Activated CD8-positive, alpha-beta memory T cell treated with anti-CD3 and anti-CD28 coated beads for 24 hours (primary cell): ENCODE measurements around the gene SETD3.

Experiments used
- DNase-seq: peaks from one replicate; pipeline ENCODE4 v3.0.0-alpha.2; 2020

Gene SETD3

GRCh38 chr14:99451234-99451633, 29.4 kb downstream of the SETD3 start:
- no peak for DNase-seq

GRCh38 chr14:99450266-99450665, 30.4 kb downstream of the SETD3 start:
- no peak for DNase-seq

- DNase-seq = no peak
Observed at GRCh38 chr14:99447739-99448138, 32.9 kb downstream of the SETD3 start.

GRCh38 chr14:99445931-99446330, 34.7 kb downstream of the SETD3 start:
- DNase-seq = no peak

- DNase-seq = no peak
Observed at GRCh38 chr14:99441918-99442317, 38.7 kb downstream of the SETD3 start.

- DNase-seq = no peak
Observed at GRCh38 chr14:99441157-99441870, 39.3 kb downstream of the SETD3 start.

GRCh38 chr14:99440278-99440677, 40.4 kb downstream of the SETD3 start:
- DNase-seq = no peak

GRCh38 chr14:99437706-99438105, 43.0 kb downstream of the SETD3 start:
- DNase-seq = no peak

GRCh38 chr14:99436247-99437180, 44.1 kb downstream of the SETD3 start:
- DNase-seq = no peak

- DNase-seq = no peak
Observed at GRCh38 chr14:99435327-99435726, 45.3 kb downstream of the SETD3 start.

GRCh38 chr14:99432485-99432884, 48.2 kb downstream of the SETD3 start:
- DNase-seq = no peak

- no peak for DNase-seq
Observed at GRCh38 chr14:99431986-99432385, 48.7 kb downstream of the SETD3 start.

- no peak for DNase-seq
Observed at GRCh38 chr14:99430491-99430890, 50.2 kb downstream of the SETD3 start.

GRCh38 chr14:99427632-99428300, 52.9 kb downstream of the SETD3 start:
- DNase-seq = no peak

GRCh38 chr14:99426813-99427346, 53.8 kb downstream of the SETD3 start:
- no peak for DNase-seq

GRCh38 chr14:99426265-99426664, 54.4 kb downstream of the SETD3 start:
- no peak for DNase-seq

- DNase-seq = no peak
Observed at GRCh38 chr14:99425272-99425681, 55.4 kb downstream of the SETD3 start.

GRCh38 chr14:99424306-99424877, 56.3 kb downstream of the SETD3 start:
- DNase-seq = no peak

- no peak for DNase-seq
Observed at GRCh38 chr14:99423434-99423833, 57.2 kb downstream of the SETD3 start.

- no peak for DNase-seq
Observed at GRCh38 chr14:99422228-99423010, 58.2 kb downstream of the SETD3 start.

GRCh38 chr14:99420711-99421110, 59.9 kb downstream of the SETD3 start:
- no peak for DNase-seq

- DNase-seq = no peak
Observed at GRCh38 chr14:99419905-99420304, 60.8 kb downstream of the SETD3 start.
